K562 (cell line): ENCODE results near the gene RBM27. TPM values are rescaled to one million over a fixed set of nuclear protein-coding genes. Genes with fewer than 3 reads are reported as not detected.
A peak's percentile ranks its signal among the peaks of the same experiment; 100 is the strongest.

Experiments used
- CHD1 ChIP-seq: fragments of 200-600 bp; sonication (generic); IDR thresholded peaks from one replicate; pipeline ENCODE4 v1.6.1; 2012; ENCODE audit warnings: mild to moderate bottlenecking, moderate library complexity, low read length, inconsistent platforms
- CREBBP ChIP-seq: IDR thresholded peaks from one replicate; pipeline ENCODE4 v1.6.1; 2012; ENCODE audit warnings: low read depth, mild to moderate bottlenecking, control low read depth, inconsistent platforms, low read length
- E2F3 ChIP-seq: fragments of 250-450 bp; sonication (Bioruptor Pico); IDR thresholded peaks from 2 replicates; pipeline ENCODE4 v1.4.0; 2020; ENCODE audit warnings: mild to moderate bottlenecking
- EP400 ChIP-seq: fragments of 450-650 bp; IDR thresholded peaks from 2 replicates; pipeline ENCODE4 v1.6.1; 2017; ENCODE audit warnings: antibody characterized with exemption, mild to moderate bottlenecking, moderate library complexity
- GTF2F1 ChIP-seq: IDR thresholded peaks from 2 replicates; pipeline ENCODE4 v1.6.1; 2011; ENCODE audit warnings: low read depth, low read length, improper control_type of control experiment
- IRF1 ChIP-seq: sonication (generic); formaldehyde crosslinking; IDR thresholded peaks from 2 replicates; pipeline ENCODE4 v1.8.0; 2022; ENCODE audit warnings: missing genetic modification reagents, mild to moderate bottlenecking, borderline replicate concordance
- KAT7 ChIP-seq: sonication (generic); formaldehyde crosslinking; IDR thresholded peaks from 2 replicates; pipeline ENCODE4 v1.8.0; 2022; ENCODE audit warnings: missing genetic modification reagents, mild to moderate bottlenecking, borderline replicate concordance
- KHSRP ChIP-seq: fragments of 450-650 bp; IDR thresholded peaks from 2 replicates; pipeline ENCODE4 v1.6.1; 2017
- KLF6 ChIP-seq: fragments of 250-450 bp; sonication (Bioruptor Pico); IDR thresholded peaks from 2 replicates; pipeline ENCODE4 v1.4.0; 2020; ENCODE audit warnings: mild to moderate bottlenecking, moderate library complexity, borderline replicate concordance
- NKRF ChIP-seq: fragments of 450-650 bp; IDR thresholded peaks from 2 replicates; pipeline ENCODE4 v1.6.1; 2016; ENCODE audit warnings: borderline replicate concordance
- POLR2B ChIP-seq: fragments of 450-650 bp; IDR thresholded peaks from 2 replicates; pipeline ENCODE4 v1.6.1; 2018; ENCODE audit warnings: low read depth; ENCODE audit not compliant: partially characterized antibody
- SAFB ChIP-seq: fragments of 200-400 bp; formaldehyde crosslinking; IDR thresholded peaks from 2 replicates; pipeline ENCODE4 v1.6.1; 2017; ENCODE audit warnings: low read depth, low read length, borderline replicate concordance
- SMAD1 ChIP-seq: fragments of 150-350 bp; IDR thresholded peaks from 2 replicates; pipeline ENCODE4 v1.6.1; 2014; ENCODE audit warnings: low read length, low read depth; ENCODE audit not compliant: partially characterized antibody
- SMARCA5 ChIP-seq: fragments of 450-650 bp; IDR thresholded peaks from 2 replicates; pipeline ENCODE4 v1.6.1; 2016
- SREBF1 ChIP-seq: fragments of 150-350 bp; IDR thresholded peaks from 2 replicates; pipeline ENCODE4 v1.6.1; 2014; ENCODE audit warnings: antibody characterized with exemption, low read depth, low read length, borderline replicate concordance
- SREBF2 ChIP-seq: sonication (generic); formaldehyde crosslinking; IDR thresholded peaks from 2 replicates; pipeline ENCODE4 v1.4.0; 2020; ENCODE audit warnings: mild to moderate bottlenecking, missing genetic modification reagents
- ZNF165 ChIP-seq: fragments of 250-450 bp; sonication (Bioruptor Pico); IDR thresholded peaks from 2 replicates; pipeline ENCODE4 v1.4.0; 2020; ENCODE audit warnings: borderline replicate concordance
- ZNF311 ChIP-seq: fragments of 250-450 bp; sonication (Bioruptor Pico); IDR thresholded peaks from 2 replicates; pipeline ENCODE4 v1.4.0; 2020; ENCODE audit warnings: mild to moderate bottlenecking, moderate library complexity
- ZNF511 ChIP-seq: sonication (generic); formaldehyde crosslinking; IDR thresholded peaks from 2 replicates; pipeline ENCODE4 v1.8.0; 2022; ENCODE audit warnings: mild to moderate bottlenecking, missing genetic modification reagents
- polyA plus RNA-seq, 8 experiments: library from polyadenylated mRNA; depleted of rRNA in 4 of 8; stranded (reverse) in 5 of 8; unstranded in 3 of 8; fragments of >200 nt; fragmentation: Nextera tagmentation in 2 of 8; fragmentation: Illumina TruSeq in 1 of 8; extraction: Ambion mirVana in 2 of 8; extraction: Trizol in 1 of 8; gene quantifications; 2 replicates each; pipeline versions ENCODE4 v1.2.1 to v1.2.3, GENCODE V29; 2011 to 2014; ENCODE audit warnings: inconsistent platforms in 1 of 8, missing spikeins in 1 of 8
- total RNA-seq, 7 experiments: library from RNA; depleted of rRNA in 6 of 7; stranded (reverse); fragments of >200 nt in 6 of 7; fragmentation: Illumina TruSeq in 2 of 7; extraction: Trizol in 2 of 7; gene quantifications; 2 replicates each; pipeline versions ENCODE4 v1.2.1 to v1.2.3, GENCODE V29; 2011 to 2021; ENCODE audit warnings: low replicate concordance in 1 of 7
- TF ChIP-seq, protein P1 (sequence below): sonication (generic); formaldehyde crosslinking; IDR thresholded peaks from 2 replicates; pipeline ENCODE4 v1.8.0; 2022; ENCODE audit warnings: missing genetic modification reagents, mild to moderate bottlenecking, moderate library complexity, borderline replicate concordance
- TF ChIP-seq, protein P2 (sequence below), 2 experiments: fragments of 450-650 bp; IDR thresholded peaks; 2 replicates each; pipeline ENCODE4 v1.6.1; 2016
- TF ChIP-seq, protein P3 (sequence below): fragments of 250-450 bp; sonication (Bioruptor Pico); IDR thresholded peaks from 2 replicates; pipeline ENCODE4 v1.8.0; 2021; ENCODE audit warnings: moderate library complexity, mild to moderate bottlenecking, inconsistent platforms

Gene RBM27
- total and polyA plus RNA-seq, 9 of the 15 experiments (the other 6 are each of a cell fraction or from before 2014, with no cell fraction given) = 5.3 to 45.4 (median 29.1) TPM

GRCh38 chr5:146203011-146203871 is at the start of gene RBM27 (continued):
- peak; percentile 56; the same call in 1 of the 2 replicates for TF ChIP-seq NKRF
- peak; percentile 79 for TF ChIP-seq POLR2B
- TF ChIP-seq SAFB = no peak
- TF ChIP-seq, protein P1, sequence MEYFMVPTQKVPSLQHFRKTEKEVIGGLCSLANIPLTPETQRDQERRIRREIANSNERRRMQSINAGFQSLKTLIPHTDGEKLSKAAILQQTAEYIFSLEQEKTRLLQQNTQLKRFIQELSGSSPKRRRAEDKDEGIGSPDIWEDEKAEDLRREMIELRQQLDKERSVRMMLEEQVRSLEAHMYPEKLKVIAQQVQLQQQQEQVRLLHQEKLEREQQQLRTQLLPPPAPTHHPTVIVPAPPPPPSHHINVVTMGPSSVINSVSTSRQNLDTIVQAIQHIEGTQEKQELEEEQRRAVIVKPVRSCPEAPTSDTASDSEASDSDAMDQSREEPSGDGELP = peak; percentile 89
- TF ChIP-seq GTF2F1 = no peak
- no peak for TF ChIP-seq ZNF165 (CRISPR knock-in tag)
- TF ChIP-seq EP400 = peak; percentile 91
- no peak for TF ChIP-seq KHSRP
- TF ChIP-seq ZNF311 (CRISPR knock-in tag) = no peak
- TF ChIP-seq SREBF2 (CRISPR knock-in tag) = no peak
- peak; percentile 47 for TF ChIP-seq SMAD1
- TF ChIP-seq CHD1 = no peak
- TF ChIP-seq, protein P2, sequence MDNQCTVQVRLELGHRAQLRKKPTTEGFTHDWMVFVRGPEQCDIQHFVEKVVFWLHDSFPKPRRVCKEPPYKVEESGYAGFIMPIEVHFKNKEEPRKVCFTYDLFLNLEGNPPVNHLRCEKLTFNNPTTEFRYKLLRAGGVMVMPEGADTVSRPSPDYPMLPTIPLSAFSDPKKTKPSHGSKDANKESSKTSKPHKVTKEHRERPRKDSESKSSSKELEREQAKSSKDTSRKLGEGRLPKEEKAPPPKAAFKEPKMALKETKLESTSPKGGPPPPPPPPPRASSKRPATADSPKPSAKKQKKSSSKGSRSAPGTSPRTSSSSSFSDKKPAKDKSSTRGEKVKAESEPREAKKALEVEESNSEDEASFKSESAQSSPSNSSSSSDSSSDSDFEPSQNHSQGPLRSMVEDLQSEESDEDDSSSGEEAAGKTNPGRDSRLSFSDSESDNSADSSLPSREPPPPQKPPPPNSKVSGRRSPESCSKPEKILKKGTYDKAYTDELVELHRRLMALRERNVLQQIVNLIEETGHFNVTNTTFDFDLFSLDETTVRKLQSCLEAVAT (IDR thresholded peaks at IDR 0.05) = peak; percentile 26 to 95; a peak in 3 of 4 replicates
- TF ChIP-seq ZNF511 (CRISPR knock-in tag) = no peak
- TF ChIP-seq SMARCA5 = no peak
- 0 out of 2 replicates have a peak, but pooled peaks have one; percentile 13 for TF ChIP-seq KAT7 (CRISPR knock-in tag)
- TF ChIP-seq SREBF1 = peak; percentile 58; the same call in 1 of the 2 replicates
- no peak for TF ChIP-seq CREBBP
- TF ChIP-seq IRF1 (CRISPR knock-in tag) = no peak
- TF ChIP-seq KLF6 (CRISPR knock-in tag) = no peak
- no peak; the same call in 1 of the 2 replicates for TF ChIP-seq E2F3 (CRISPR knock-in tag)
- TF ChIP-seq, protein P3, sequence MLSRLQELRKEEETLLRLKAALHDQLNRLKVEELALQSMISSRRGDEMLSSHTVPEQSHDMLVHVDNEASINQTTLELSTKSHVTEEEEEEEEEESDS = no peak
